ENCODE data around the gene TPCN2. TPM values are rescaled to one million over a fixed set of nuclear protein-coding genes. Genes with fewer than 3 reads are reported as not detected.

Gene TPCN2
- total RNA-seq, 4 donors from 2014 or later: 1.4 to 4.1 (median 3.3) TPM

DNA sequence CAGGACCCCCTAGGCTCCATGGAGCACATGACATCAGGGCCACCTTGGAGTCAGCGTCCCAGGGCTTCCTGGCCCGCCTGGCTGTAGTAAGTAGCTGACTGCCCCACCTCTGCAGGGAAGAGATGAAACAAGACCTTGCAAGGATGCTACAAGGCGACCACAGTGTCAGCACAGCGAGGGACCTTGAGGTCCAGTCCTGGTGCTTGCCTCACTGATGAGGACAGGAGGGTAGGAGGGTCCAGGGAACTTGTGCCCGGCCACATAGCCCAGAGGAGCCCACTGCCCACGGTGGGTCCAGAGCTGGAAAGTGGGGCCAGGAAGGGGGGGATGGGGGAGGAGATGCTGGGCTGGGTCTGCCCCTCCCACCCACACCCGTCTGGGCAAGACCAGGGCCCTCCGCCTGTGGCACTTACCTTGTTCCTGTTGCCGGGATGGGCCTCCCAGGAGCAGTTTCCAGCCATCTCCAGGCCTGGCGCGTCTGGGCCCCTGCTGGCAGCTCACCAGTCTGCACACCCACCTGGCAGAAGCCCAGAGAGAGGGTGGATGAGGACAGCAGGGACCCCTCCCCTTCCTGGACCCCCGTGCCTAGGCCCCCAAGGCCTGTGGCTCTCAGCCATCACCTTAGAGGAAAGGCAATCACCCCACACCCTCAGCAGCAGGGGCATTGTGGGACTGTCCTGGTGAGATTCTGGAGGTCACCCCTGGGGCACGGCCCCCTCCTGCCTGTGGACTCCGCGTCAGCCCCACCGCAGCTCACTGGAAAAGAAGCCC lies 39.1 kb upstream of the TPCN2 start:
- Histone ChIP-seq H3K4me3 (no peak overlapping the region), H3K4me1 (no peaks in the 10 kb centered on the region), H3K27ac (peak overlapping the region in 3 of 4 donors; percentile 33 to 61 (median 47)), H3K9me3 (no peaks in the 10 kb centered on the region), H3K36me3 (no peaks in the 10 kb centered on the region), H3K27me3 (peaks cover 30 to 54% (median 36%) of the 10 kb centered on the region in 3 donors)
- in situ Hi-C loops (cut with MboI; ENCODE audit: low sequenced_read_pairs in 4 of 4) (no loop called here), intact Hi-C loops (cut with DNase I; ENCODE audit: low total_unique reads) (no loop called here)
- no peak for ATAC-seq
- TF ChIP-seq, protein P1, sequence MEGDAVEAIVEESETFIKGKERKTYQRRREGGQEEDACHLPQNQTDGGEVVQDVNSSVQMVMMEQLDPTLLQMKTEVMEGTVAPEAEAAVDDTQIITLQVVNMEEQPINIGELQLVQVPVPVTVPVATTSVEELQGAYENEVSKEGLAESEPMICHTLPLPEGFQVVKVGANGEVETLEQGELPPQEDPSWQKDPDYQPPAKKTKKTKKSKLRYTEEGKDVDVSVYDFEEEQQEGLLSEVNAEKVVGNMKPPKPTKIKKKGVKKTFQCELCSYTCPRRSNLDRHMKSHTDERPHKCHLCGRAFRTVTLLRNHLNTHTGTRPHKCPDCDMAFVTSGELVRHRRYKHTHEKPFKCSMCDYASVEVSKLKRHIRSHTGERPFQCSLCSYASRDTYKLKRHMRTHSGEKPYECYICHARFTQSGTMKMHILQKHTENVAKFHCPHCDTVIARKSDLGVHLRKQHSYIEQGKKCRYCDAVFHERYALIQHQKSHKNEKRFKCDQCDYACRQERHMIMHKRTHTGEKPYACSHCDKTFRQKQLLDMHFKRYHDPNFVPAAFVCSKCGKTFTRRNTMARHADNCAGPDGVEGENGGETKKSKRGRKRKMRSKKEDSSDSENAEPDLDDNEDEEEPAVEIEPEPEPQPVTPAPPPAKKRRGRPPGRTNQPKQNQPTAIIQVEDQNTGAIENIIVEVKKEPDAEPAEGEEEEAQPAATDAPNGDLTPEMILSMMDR (IDR thresholded peaks at IDR 0.05 in 4 of 5, conservative IDR thresholded peaks at IDR 0.05 in 1 of 5): no peak
- no peak for TF ChIP-seq POLR2A (IDR thresholded peaks at IDR 0.05)
- no peak for DNase-seq

GRCh38 chr11:69010361-69010891 lies 38.3 kb upstream of the TPCN2 start:
- no peak for ATAC-seq
- Histone ChIP-seq H3K36me3 (no peaks in the 10 kb centered on the region), H3K9me3 (no peaks in the 10 kb centered on the region), H3K4me1 (no peaks in the 10 kb centered on the region), H3K4me3 (peak overlapping the region in 3 of 4 donors; percentile 45 to 49 (median 48)), H3K27ac (peak overlapping the region; percentile 33 to 58 (median 44)), H3K27me3 (peaks cover 36 to 59% (median 39%) of the 10 kb centered on the region in 3 donors)
- in situ Hi-C loops (cut with MboI; ENCODE audit: low sequenced_read_pairs in 4 of 4): no loop called here
- TF ChIP-seq POLR2A (IDR thresholded peaks at IDR 0.05): no peak
- TF ChIP-seq, protein P1 (IDR thresholded peaks at IDR 0.05 in 4 of 5, conservative IDR thresholded peaks at IDR 0.05 in 1 of 5): no peak
- no peak for DNase-seq
- intact Hi-C loops (cut with DNase I; ENCODE audit: low total_unique reads): no loop called here

GRCh38 chr11:69010964-69011623 lies 37.6 kb upstream of the TPCN2 start:
- Histone ChIP-seq H3K27ac (peak overlapping the region; percentile 73 to 77 (median 76)), H3K9me3 (no peaks in the 10 kb centered on the region), H3K4me1 (no peaks in the 10 kb centered on the region), H3K36me3 (no peaks in the 10 kb centered on the region), H3K27me3 (peaks cover 36 to 59% (median 39%) of the 10 kb centered on the region in 3 donors), H3K4me3 (peak overlapping the region; percentile 34 to 49 (median 46))
- intact Hi-C loops (cut with DNase I; ENCODE audit: low total_unique reads): no loop called here
- peak; percentile 37 to 38 for DNase-seq
- in situ Hi-C loops (cut with MboI; ENCODE audit: low sequenced_read_pairs in 4 of 4): no loop called here
- peak in 1 of 2 donors; percentile 24 for ATAC-seq
- TF ChIP-seq POLR2A (IDR thresholded peaks at IDR 0.05): peak; percentile 9 to 19
- TF ChIP-seq, protein P1 (IDR thresholded peaks at IDR 0.05 in 4 of 5, conservative IDR thresholded peaks at IDR 0.05 in 1 of 5): no peak

DNA sequence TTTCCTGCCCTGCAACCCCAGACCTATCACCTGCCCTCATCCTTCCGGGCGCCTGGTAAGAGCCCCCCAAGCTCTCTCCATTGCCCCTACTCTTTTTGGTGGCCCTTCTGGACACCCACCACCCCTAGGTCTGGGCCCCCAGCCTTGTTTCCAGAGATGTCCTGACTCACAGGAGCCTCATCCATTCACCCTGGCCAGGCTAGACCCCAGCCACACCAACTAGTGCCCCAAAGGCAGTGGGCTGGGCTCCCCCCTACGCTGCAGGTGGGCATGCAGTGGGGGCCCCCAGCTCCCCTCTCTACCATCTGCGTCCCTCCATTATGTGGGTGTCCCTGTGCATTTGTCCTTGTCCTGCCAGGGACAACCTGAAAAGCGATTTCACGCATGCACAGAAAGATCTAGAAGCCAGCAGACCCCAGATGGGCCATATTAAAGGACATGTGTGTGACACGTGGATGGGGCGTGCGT lies 37.1 kb upstream of the TPCN2 start:
- H3K36me3 ChIP-seq: no peaks in the 10 kb centered on the region
- peak overlapping the region; percentile 73 to 77 (median 76) for H3K27ac ChIP-seq
- H3K9me3 ChIP-seq: no peaks in the 10 kb centered on the region
- H3K27me3 ChIP-seq: peaks cover 36 to 59% (median 39%) of the 10 kb centered on the region in 3 donors
- H3K4me1 ChIP-seq: no peaks in the 10 kb centered on the region
- in situ Hi-C loops (cut with MboI; ENCODE audit: low sequenced_read_pairs in 4 of 4): no loop called here
- intact Hi-C loops (cut with DNase I; ENCODE audit: low total_unique reads): no loop called here
- no peak for TF ChIP-seq POLR2A (IDR thresholded peaks at IDR 0.05)
- TF ChIP-seq, protein P1 (IDR thresholded peaks at IDR 0.05 in 4 of 5, conservative IDR thresholded peaks at IDR 0.05 in 1 of 5): no peak
- DNase-seq (no peak), ATAC-seq (no peak)
- H3K4me3 ChIP-seq: peak overlapping the region; percentile 9 to 49 (median 41)

All from gastrocnemius medialis (tissue), 4 donors.